K562 (cell line): ENCODE data around the gene CAPN13.

Source experiments
- CHD2 ChIP-seq: IDR thresholded peaks from 2 replicates; pipeline ENCODE4 v1.6.1; 2011; ENCODE audit warnings: low read depth, low read length
- CTCF ChIP-seq, 3 experiments: IDR thresholded peaks in 2 of 3; conservative IDR thresholded peaks in 1 of 3; 2 replicates each; pipeline ENCODE4 v1.5.1; 2011 to 2012; ENCODE audit warnings: low read length in 3 of 3, mild to moderate bottlenecking in 3 of 3, control low read depth in 2 of 3, improper control_type of control experiment in 1 of 3, inconsistent platforms in 1 of 3, low read depth in 1 of 3, mixed read lengths in 1 of 3, moderate library complexity in 1 of 3; ENCODE audit not compliant: insufficient read depth in 2 of 3
- POLR2AphosphoS2 ChIP-seq: IDR thresholded peaks from 2 replicates; pipeline ENCODE4 v1.6.1; 2012; ENCODE audit warnings: low read length, improper control_type of control experiment
- YY1 ChIP-seq, 3 experiments: IDR thresholded peaks; 2 replicates each; pipeline ENCODE4 v1.6.1; 2011; ENCODE audit warnings: low read length in 2 of 3, mild to moderate bottlenecking in 2 of 3, moderate library complexity in 2 of 3, borderline replicate concordance in 1 of 3, control low read depth in 1 of 3, low read depth in 1 of 3; ENCODE audit not compliant: insufficient read depth in 3 of 3, insufficient replicate concordance in 2 of 3, control insufficient read depth in 1 of 3, insufficient read length in 1 of 3; ENCODE audit errors: extremely low read depth in 1 of 3

- TF ChIP-seq POLR2AphosphoS2 (no peak), YY1 (IDR thresholded peaks at IDR 0.05; ENCODE audit: borderline replicate concordance in 1 of 3, control insufficient read depth in 1 of 3, extremely low read depth in 1 of 3, insufficient read depth in 3 of 3, insufficient read length in 1 of 3, insufficient replicate concordance in 2 of 3, low read depth in 1 of 3, low read length in 2 of 3) (no peak), CTCF (IDR thresholded peaks at IDR 0.05 in 2 of 3, conservative IDR thresholded peaks at IDR 0.05 in 1 of 3; ENCODE audit: insufficient read depth in 2 of 3, low read depth in 1 of 3, low read length in 3 of 3) (no peak), CHD2 (no peak)
Measured at GRCh38 chr2:30808695-30809094, 1.4 kb upstream of the CAPN13 start.
